NCI-H1048 (cell line): ENCODE measurements around the gene NECTIN3.

ENCODE experiments used
- DNase-seq: peaks from one replicate; lab custom pipeline; 2025; lab: John Stamatoyannopoulos, UW

The NECTIN3 gene

GRCh38 chr3:111210003-111210711, 138.5 kb downstream of the NECTIN3 start:
- no peak for DNase-seq

GRCh38 chr3:111210866-111211564, 139.4 kb downstream of the NECTIN3 start:
- DNase-seq, result no peak

- no peak for DNase-seq
Observed at GRCh38 chr3:111212511-111212910, 140.9 kb downstream of the NECTIN3 start.

- no peak for DNase-seq
Observed at GRCh38 chr3:111215481-111215880, 143.9 kb downstream of the NECTIN3 start.

- no peak for DNase-seq
Observed at GRCh38 chr3:111218615-111219014, 147.0 kb downstream of the NECTIN3 start.

- no peak for DNase-seq
Observed at GRCh38 chr3:111227216-111227615, 155.6 kb downstream of the NECTIN3 start.

- no peak for DNase-seq
Observed at GRCh38 chr3:111229301-111229700, 157.7 kb downstream of the NECTIN3 start.

GRCh38 chr3:111236836-111237713, 165.5 kb downstream of the NECTIN3 start:
- DNase-seq, result no peak

GRCh38 chr3:111237946-111238345, 166.3 kb downstream of the NECTIN3 start:
- no peak for DNase-seq

- DNase-seq, result no peak
Observed at GRCh38 chr3:111238885-111239284, 167.3 kb downstream of the NECTIN3 start.

- DNase-seq, result no peak
Observed at GRCh38 chr3:111241960-111242359, 170.3 kb downstream of the NECTIN3 start.
